ENCODE data around the gene RBMS1.

GRCh38 chr2:160411167-160411566 lies 82.4 kb downstream of the RBMS1 start:
- no peak for TF ChIP-seq USF2 (IDR thresholded peaks at IDR 0.05; ENCODE audit: low read depth, low read length)
- TF ChIP-seq RFX5 (IDR thresholded peaks at IDR 0.05; ENCODE audit: low read depth, low read length), result no peak
- no peak for TF ChIP-seq CTCF (conservative IDR thresholded peaks at IDR 0.05; ENCODE audit: low read depth, low read length)
- TF ChIP-seq CEBPB (IDR thresholded peaks at IDR 0.05; ENCODE audit: low read depth, low read length), result no peak
- no peak for TF ChIP-seq POLR2A (IDR thresholded peaks at IDR 0.05; ENCODE audit: low read depth, low read length)
- no peak for TF ChIP-seq ELK1 (IDR thresholded peaks at IDR 0.05; ENCODE audit: borderline replicate concordance, low read depth, low read length)
- TF ChIP-seq MXI1 (IDR thresholded peaks at IDR 0.05; ENCODE audit: borderline replicate concordance, low read depth, low read length), result no peak
- no peak for TF ChIP-seq RCOR1 (IDR thresholded peaks at IDR 0.05; ENCODE audit: insufficient replicate concordance, low read length)
- no peak for TF ChIP-seq SMC3 (IDR thresholded peaks at IDR 0.05; ENCODE audit: low read depth, low read length)
- TF ChIP-seq CHD1 (IDR thresholded peaks at IDR 0.05; ENCODE audit: low read depth, low read length), result no peak
- no peak for TF ChIP-seq MAFK (IDR thresholded peaks at IDR 0.05; ENCODE audit: low read depth, low read length)
- TF ChIP-seq MAZ (IDR thresholded peaks at IDR 0.05; ENCODE audit: borderline replicate concordance, low read depth, low read length), result no peak
- TF ChIP-seq RAD21 (IDR thresholded peaks at IDR 0.05; ENCODE audit: low read length), result no peak

Measured in IMR-90 (cell line).